HEK293 (cell line): ENCODE results near the gene UBR2.

Experiments
- BCL11A ChIP-seq: fragments of 450-650 bp; formaldehyde crosslinking; IDR thresholded peaks from 2 replicates; pipeline ENCODE4 v1.5.1; 2016; ENCODE audit warnings: low read depth, missing biosample characterization, missing genetic modification characterization
- FEZF1 ChIP-seq: fragments of 450-650 bp; formaldehyde crosslinking; IDR thresholded peaks from 2 replicates; pipeline ENCODE4 v1.5.1; 2016; ENCODE audit warnings: missing biosample characterization, missing genetic modification characterization
- GLI4 ChIP-seq: fragments of 450-650 bp; formaldehyde crosslinking; IDR thresholded peaks from 2 replicates; pipeline ENCODE4 v1.5.1; 2016; ENCODE audit warnings: missing biosample characterization, missing genetic modification characterization
- GLIS2 ChIP-seq: fragments of 450-650 bp; formaldehyde crosslinking; IDR thresholded peaks from 2 replicates; pipeline ENCODE4 v1.5.1; 2016; ENCODE audit warnings: missing biosample characterization, missing genetic modification characterization
- KLF7 ChIP-seq: fragments of 450-650 bp; formaldehyde crosslinking; IDR thresholded peaks from 2 replicates; pipeline ENCODE4 v1.5.1; 2016; ENCODE audit warnings: missing biosample characterization, missing genetic modification characterization, borderline replicate concordance
- MZF1 ChIP-seq: fragments of 450-650 bp; formaldehyde crosslinking; IDR thresholded peaks from 2 replicates; pipeline ENCODE4 v1.5.1; 2017; ENCODE audit warnings: missing biosample characterization, missing genetic modification characterization, borderline replicate concordance
- RBAK ChIP-seq: fragments of 450-650 bp; formaldehyde crosslinking; IDR thresholded peaks from 2 replicates; pipeline ENCODE4 v1.5.1; 2016; ENCODE audit warnings: missing biosample characterization, missing genetic modification characterization
- REPIN1 ChIP-seq: fragments of 450-650 bp; formaldehyde crosslinking; IDR thresholded peaks from 2 replicates; pipeline ENCODE4 v1.5.1; 2017; ENCODE audit warnings: missing biosample characterization, missing genetic modification characterization, low read depth
- SP2 ChIP-seq: fragments of 450-650 bp; formaldehyde crosslinking; IDR thresholded peaks from 2 replicates; pipeline ENCODE4 v1.5.1; 2016; ENCODE audit warnings: missing biosample characterization, missing genetic modification characterization
- ZBTB21 ChIP-seq: fragments of 450-650 bp; formaldehyde crosslinking; IDR thresholded peaks from 2 replicates; pipeline ENCODE4 v1.5.1; 2017; ENCODE audit warnings: missing biosample characterization, missing genetic modification characterization
- ZBTB8A ChIP-seq: fragments of 450-650 bp; formaldehyde crosslinking; IDR thresholded peaks from 2 replicates; pipeline ENCODE4 v1.5.1; 2016; ENCODE audit warnings: missing biosample characterization, missing genetic modification characterization
- ZFP41 ChIP-seq: fragments of 450-650 bp; formaldehyde crosslinking; IDR thresholded peaks from 2 replicates; pipeline ENCODE4 v1.5.1; 2016; ENCODE audit warnings: missing biosample characterization, missing genetic modification characterization, borderline replicate concordance
- ZNF132 ChIP-seq: fragments of 450-650 bp; formaldehyde crosslinking; IDR thresholded peaks from 2 replicates; pipeline ENCODE4 v1.5.1; 2017; ENCODE audit warnings: missing biosample characterization, missing genetic modification characterization, borderline replicate concordance
- ZNF16 ChIP-seq: fragments of 450-650 bp; formaldehyde crosslinking; IDR thresholded peaks from 2 replicates; pipeline ENCODE4 v1.5.1; 2016; ENCODE audit warnings: low read depth, missing biosample characterization, missing genetic modification characterization
- ZNF175 ChIP-seq: fragments of 450-650 bp; formaldehyde crosslinking; IDR thresholded peaks from 2 replicates; pipeline ENCODE4 v1.5.1; 2016; ENCODE audit warnings: missing biosample characterization, missing genetic modification characterization
- ZNF184 ChIP-seq: fragments of 450-650 bp; IDR thresholded peaks from 2 replicates; pipeline ENCODE4 v1.5.1; 2018; ENCODE audit warnings: missing biosample characterization, mild to moderate bottlenecking, missing genetic modification characterization
- ZNF19 ChIP-seq: fragments of 450-650 bp; formaldehyde crosslinking; IDR thresholded peaks from 2 replicates; pipeline ENCODE4; 2016; ENCODE audit warnings: missing biosample characterization, missing genetic modification characterization, low read depth
- ZNF214 ChIP-seq: fragments of 450-650 bp; formaldehyde crosslinking; IDR thresholded peaks from 2 replicates; pipeline ENCODE4 v1.5.1; 2017; ENCODE audit warnings: missing biosample characterization, mild to moderate bottlenecking, missing genetic modification characterization, borderline replicate concordance
- ZNF311 ChIP-seq: fragments of 450-650 bp; formaldehyde crosslinking; IDR thresholded peaks from 2 replicates; pipeline ENCODE4 v1.5.1; 2017; ENCODE audit warnings: missing biosample characterization, missing genetic modification characterization, borderline replicate concordance
- ZNF404 ChIP-seq: fragments of 450-650 bp; formaldehyde crosslinking; IDR thresholded peaks from 2 replicates; pipeline ENCODE4 v1.5.1; 2017; ENCODE audit warnings: missing biosample characterization, missing genetic modification characterization
- ZNF514 ChIP-seq: fragments of 450-650 bp; formaldehyde crosslinking; IDR thresholded peaks from 2 replicates; pipeline ENCODE4 v1.5.1; 2016; ENCODE audit warnings: missing biosample characterization, missing genetic modification characterization
- ZNF521 ChIP-seq: fragments of 450-650 bp; formaldehyde crosslinking; IDR thresholded peaks from 2 replicates; pipeline ENCODE4 v1.5.1; 2017; ENCODE audit warnings: missing biosample characterization, mild to moderate bottlenecking, missing genetic modification characterization
- ZNF621 ChIP-seq: fragments of 450-650 bp; formaldehyde crosslinking; IDR thresholded peaks from 2 replicates; pipeline ENCODE4 v1.5.1; 2017; ENCODE audit warnings: missing biosample characterization, missing genetic modification characterization
- ZNF629 ChIP-seq: fragments of 450-650 bp; formaldehyde crosslinking; IDR thresholded peaks from 2 replicates; pipeline ENCODE4 v1.5.1; 2017; ENCODE audit warnings: missing biosample characterization, missing genetic modification characterization
- ZNF707 ChIP-seq: fragments of 450-650 bp; formaldehyde crosslinking; IDR thresholded peaks from 2 replicates; pipeline ENCODE4 v1.5.1; 2016; ENCODE audit warnings: missing biosample characterization, missing genetic modification characterization
- ZNF776 ChIP-seq: fragments of 450-650 bp; formaldehyde crosslinking; IDR thresholded peaks from 2 replicates; pipeline ENCODE4 v1.5.0; 2017; ENCODE audit warnings: missing biosample characterization, missing genetic modification characterization, borderline replicate concordance
- ZNF843 ChIP-seq: fragments of 450-650 bp; formaldehyde crosslinking; IDR thresholded peaks from 2 replicates; pipeline ENCODE4 v1.5.1; 2016; ENCODE audit warnings: missing biosample characterization, missing genetic modification characterization
- TF ChIP-seq, protein P1 (sequence below): fragments of 450-650 bp; formaldehyde crosslinking; optimal IDR thresholded peaks from 2 replicates; pipeline ENCODE3; 2016; ENCODE audit warnings: missing biosample characterization, mild to moderate bottlenecking, missing genetic modification characterization
- TF ChIP-seq, protein P2 (sequence below): fragments of 450-650 bp; formaldehyde crosslinking; IDR thresholded peaks from 2 replicates; pipeline ENCODE4 v1.5.1; 2017; ENCODE audit warnings: missing biosample characterization, missing genetic modification characterization
- TF ChIP-seq, protein P3 (sequence below): fragments of 450-650 bp; formaldehyde crosslinking; IDR thresholded peaks from 2 replicates; pipeline ENCODE4 v1.5.1; 2017; ENCODE audit warnings: missing biosample characterization, missing genetic modification characterization
- TF ChIP-seq, protein P4 (sequence below): fragments of 450-650 bp; formaldehyde crosslinking; IDR thresholded peaks from 2 replicates; pipeline ENCODE4 v1.5.1; 2016; ENCODE audit warnings: missing biosample characterization, missing genetic modification characterization
- TF ChIP-seq, protein P5 (sequence below): fragments of 450-650 bp; formaldehyde crosslinking; IDR thresholded peaks from 2 replicates; pipeline ENCODE4 v1.5.1; 2016; ENCODE audit warnings: missing biosample characterization, missing genetic modification characterization

Gene UBR2

DNA sequence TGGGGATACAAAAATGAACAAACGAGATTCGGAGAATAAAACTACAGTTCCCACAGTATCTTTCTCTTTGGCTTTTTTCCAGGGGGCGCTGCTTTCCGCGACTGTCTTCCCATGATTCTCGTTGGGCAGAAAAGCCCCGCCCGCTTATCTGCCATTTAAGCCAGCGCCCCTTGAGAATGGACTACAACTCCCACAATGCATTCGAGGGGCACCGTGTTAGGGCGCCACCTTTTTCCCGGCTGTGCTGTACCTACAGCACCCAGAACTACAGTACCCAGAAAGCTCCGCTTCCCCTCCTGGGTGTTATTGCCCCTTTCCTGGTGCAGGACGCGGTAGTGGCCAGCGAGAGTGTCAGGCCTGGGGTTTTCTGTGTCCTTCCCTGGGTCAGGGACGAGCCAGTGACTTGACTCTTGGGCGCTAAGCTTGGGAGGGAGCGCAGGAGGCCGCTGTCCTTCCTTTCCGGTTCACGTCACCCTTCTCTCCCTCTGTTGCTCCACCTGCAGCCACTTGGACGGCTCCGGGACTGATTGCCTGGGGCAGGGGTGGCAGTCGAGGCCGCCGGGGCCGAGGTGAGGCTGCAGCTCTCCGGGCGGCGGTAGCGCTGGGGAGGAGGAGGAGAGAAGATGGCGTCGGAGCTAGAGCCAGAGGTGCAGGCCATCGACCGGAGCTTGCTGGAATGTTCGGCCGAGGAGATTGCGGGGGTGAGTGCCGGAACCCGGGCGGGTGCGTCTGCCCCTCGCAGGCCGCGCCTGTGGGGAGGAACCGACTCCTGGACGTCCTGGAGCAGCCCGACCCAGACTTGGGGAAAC lies at the start of gene UBR2 (continued):
- TF ChIP-seq, protein P1, sequence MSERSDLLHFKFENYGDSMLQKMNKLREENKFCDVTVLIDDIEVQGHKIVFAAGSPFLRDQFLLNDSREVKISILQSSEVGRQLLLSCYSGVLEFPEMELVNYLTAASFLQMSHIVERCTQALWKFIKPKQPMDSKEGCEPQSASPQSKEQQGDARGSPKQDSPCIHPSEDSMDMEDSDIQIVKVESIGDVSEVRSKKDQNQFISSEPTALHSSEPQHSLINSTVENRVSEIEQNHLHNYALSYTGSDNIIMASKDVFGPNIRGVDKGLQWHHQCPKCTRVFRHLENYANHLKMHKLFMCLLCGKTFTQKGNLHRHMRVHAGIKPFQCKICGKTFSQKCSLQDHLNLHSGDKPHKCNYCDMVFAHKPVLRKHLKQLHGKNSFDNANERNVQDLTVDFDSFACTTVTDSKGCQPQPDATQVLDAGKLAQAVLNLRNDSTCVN (tag by site-specific recombination) = peak; percentile 54
- TF ChIP-seq SP2 (tag by site-specific recombination) = peak; percentile 56
- no peak for TF ChIP-seq ZNF843 (tag by site-specific recombination)
- TF ChIP-seq ZNF311 = no peak
- TF ChIP-seq, protein P2, sequence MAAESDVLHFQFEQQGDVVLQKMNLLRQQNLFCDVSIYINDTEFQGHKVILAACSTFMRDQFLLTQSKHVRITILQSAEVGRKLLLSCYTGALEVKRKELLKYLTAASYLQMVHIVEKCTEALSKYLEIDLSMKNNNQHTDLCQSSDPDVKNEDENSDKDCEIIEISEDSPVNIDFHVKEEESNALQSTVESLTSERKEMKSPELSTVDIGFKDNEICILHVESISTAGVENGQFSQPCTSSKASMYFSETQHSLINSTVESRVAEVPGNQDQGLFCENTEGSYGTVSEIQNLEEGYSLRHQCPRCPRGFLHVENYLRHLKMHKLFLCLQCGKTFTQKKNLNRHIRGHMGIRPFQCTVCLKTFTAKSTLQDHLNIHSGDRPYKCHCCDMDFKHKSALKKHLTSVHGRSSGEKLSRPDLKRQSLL (tag by site-specific recombination) = peak; percentile 84
- no peak for TF ChIP-seq ZNF184 (tag by site-specific recombination)
- TF ChIP-seq GLI4 (tag by site-specific recombination) = peak; percentile 89; the same call in 1 of the 2 replicates
- TF ChIP-seq ZNF621 = no peak
- TF ChIP-seq ZNF514 (tag by site-specific recombination) = no peak
- TF ChIP-seq, protein P3, sequence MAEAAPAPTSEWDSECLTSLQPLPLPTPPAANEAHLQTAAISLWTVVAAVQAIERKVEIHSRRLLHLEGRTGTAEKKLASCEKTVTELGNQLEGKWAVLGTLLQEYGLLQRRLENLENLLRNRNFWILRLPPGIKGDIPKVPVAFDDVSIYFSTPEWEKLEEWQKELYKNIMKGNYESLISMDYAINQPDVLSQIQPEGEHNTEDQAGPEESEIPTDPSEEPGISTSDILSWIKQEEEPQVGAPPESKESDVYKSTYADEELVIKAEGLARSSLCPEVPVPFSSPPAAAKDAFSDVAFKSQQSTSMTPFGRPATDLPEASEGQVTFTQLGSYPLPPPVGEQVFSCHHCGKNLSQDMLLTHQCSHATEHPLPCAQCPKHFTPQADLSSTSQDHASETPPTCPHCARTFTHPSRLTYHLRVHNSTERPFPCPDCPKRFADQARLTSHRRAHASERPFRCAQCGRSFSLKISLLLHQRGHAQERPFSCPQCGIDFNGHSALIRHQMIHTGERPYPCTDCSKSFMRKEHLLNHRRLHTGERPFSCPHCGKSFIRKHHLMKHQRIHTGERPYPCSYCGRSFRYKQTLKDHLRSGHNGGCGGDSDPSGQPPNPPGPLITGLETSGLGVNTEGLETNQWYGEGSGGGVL (tag by site-specific recombination) = no peak; the same call in 1 of the 2 replicates
- peak; percentile 74 for TF ChIP-seq FEZF1 (tag by site-specific recombination)
- TF ChIP-seq ZFP41 (tag by site-specific recombination) = no peak
- peak; percentile 100 for TF ChIP-seq ZBTB8A (tag by site-specific recombination)
- TF ChIP-seq ZNF521 (tag by site-specific recombination) = no peak
- TF ChIP-seq ZNF16 = no peak
- TF ChIP-seq MZF1 (tag by site-specific recombination) = no peak
- TF ChIP-seq ZNF214 (tag by site-specific recombination) = no peak
- TF ChIP-seq, protein P4, sequence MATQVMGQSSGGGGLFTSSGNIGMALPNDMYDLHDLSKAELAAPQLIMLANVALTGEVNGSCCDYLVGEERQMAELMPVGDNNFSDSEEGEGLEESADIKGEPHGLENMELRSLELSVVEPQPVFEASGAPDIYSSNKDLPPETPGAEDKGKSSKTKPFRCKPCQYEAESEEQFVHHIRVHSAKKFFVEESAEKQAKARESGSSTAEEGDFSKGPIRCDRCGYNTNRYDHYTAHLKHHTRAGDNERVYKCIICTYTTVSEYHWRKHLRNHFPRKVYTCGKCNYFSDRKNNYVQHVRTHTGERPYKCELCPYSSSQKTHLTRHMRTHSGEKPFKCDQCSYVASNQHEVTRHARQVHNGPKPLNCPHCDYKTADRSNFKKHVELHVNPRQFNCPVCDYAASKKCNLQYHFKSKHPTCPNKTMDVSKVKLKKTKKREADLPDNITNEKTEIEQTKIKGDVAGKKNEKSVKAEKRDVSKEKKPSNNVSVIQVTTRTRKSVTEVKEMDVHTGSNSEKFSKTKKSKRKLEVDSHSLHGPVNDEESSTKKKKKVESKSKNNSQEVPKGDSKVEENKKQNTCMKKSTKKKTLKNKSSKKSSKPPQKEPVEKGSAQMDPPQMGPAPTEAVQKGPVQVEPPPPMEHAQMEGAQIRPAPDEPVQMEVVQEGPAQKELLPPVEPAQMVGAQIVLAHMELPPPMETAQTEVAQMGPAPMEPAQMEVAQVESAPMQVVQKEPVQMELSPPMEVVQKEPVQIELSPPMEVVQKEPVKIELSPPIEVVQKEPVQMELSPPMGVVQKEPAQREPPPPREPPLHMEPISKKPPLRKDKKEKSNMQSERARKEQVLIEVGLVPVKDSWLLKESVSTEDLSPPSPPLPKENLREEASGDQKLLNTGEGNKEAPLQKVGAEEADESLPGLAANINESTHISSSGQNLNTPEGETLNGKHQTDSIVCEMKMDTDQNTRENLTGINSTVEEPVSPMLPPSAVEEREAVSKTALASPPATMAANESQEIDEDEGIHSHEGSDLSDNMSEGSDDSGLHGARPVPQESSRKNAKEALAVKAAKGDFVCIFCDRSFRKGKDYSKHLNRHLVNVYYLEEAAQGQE (tag by site-specific recombination) = peak; percentile 49; the same call in 1 of the 2 replicates
- TF ChIP-seq GLIS2 (tag by site-specific recombination) = peak; percentile 77
- TF ChIP-seq BCL11A (tag by site-specific recombination) = peak; percentile 44; the same call in 1 of the 2 replicates
- TF ChIP-seq KLF7 = peak; percentile 92; the same call in 1 of the 2 replicates
- TF ChIP-seq ZNF707 (tag by site-specific recombination) = no peak
- no peak for TF ChIP-seq REPIN1 (tag by site-specific recombination)
- no peak for TF ChIP-seq ZNF19 (tag by site-specific recombination)
- TF ChIP-seq RBAK = no peak
- TF ChIP-seq ZBTB21 = peak; percentile 38; the same call in 1 of the 2 replicates
- TF ChIP-seq ZNF175 (tag by site-specific recombination) = no peak
- peak; percentile 80 for TF ChIP-seq ZNF629 (tag by site-specific recombination)
- no peak for TF ChIP-seq ZNF132 (tag by site-specific recombination)
- no peak for TF ChIP-seq ZNF776 (tag by site-specific recombination)
- TF ChIP-seq, protein P5, sequence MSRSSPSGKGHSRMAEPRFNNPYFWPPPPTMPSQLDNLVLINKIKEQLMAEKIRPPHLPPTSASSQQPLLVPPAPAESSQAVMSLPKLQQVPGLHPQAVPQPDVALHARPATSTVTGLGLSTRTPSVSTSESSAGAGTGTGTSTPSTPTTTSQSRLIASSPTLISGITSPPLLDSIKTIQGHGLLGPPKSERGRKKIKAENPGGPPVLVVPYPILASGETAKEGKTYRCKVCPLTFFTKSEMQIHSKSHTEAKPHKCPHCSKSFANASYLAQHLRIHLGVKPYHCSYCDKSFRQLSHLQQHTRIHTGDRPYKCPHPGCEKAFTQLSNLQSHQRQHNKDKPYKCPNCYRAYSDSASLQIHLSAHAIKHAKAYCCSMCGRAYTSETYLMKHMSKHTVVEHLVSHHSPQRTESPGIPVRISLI (tag by site-specific recombination) = no peak
- TF ChIP-seq ZNF404 (tag by site-specific recombination) = no peak
